ENCODE results near the gene MARCHF5. TPM values are rescaled to one million over a fixed set of nuclear protein-coding genes. Genes with fewer than 3 reads are reported as not detected.
"Not testable (repeated sequence)": the region's sequence is repeated elsewhere in the genome, so short reads cannot be mapped to it uniquely, and the experiment has no call there.

Gene MARCHF5
- total RNA-seq, 1 experiment from 2014 or later: 18.2 TPM

GRCh38 chr10:92329927-92330326 lies 39.0 kb downstream of the MARCHF5 start:
- H3K4me3 ChIP-seq; H3K36me3 ChIP-seq; H3K9me3 ChIP-seq (replicated peaks); DNase-seq; H3K27ac ChIP-seq; H3K27me3 ChIP-seq; H3K4me1 ChIP-seq: not testable (repeated sequence)

DNA sequence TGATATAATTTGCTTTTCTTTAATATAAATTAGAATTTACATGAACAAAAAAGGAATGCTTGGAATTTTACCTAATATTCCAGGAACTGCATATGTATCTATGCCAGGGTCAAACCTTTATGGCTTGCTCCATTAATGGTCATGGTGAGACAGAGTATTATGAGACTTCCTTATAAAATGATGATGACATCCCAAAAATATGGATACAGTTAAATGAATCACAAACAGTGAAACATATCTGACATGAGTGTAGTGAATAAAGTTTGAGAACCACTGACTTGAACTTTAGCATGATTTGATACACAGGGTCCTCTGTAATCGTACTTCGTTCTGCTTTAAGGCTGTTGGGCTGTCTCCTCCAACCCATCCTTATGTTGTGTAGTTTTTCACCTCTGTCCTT lies 51.8 kb downstream of the MARCHF5 start:
- Histone ChIP-seq H3K36me3 (peaks cover 9% of the 10 kb centered on the region; the same call in 1 of the 2 replicates), H3K4me3 (no peak overlapping the region), H3K9me3 (replicated peaks) (no peaks in the 10 kb centered on the region), H3K27ac (no peak overlapping the region), H3K27me3 (no peaks in the 10 kb centered on the region), H3K4me1 (no peaks in the 10 kb centered on the region)
- no peak for DNase-seq

GRCh38 chr10:92345575-92345974 lies 54.6 kb downstream of the MARCHF5 start:
- not testable (repeated sequence) for H3K9me3 ChIP-seq (replicated peaks); H3K4me3 ChIP-seq; H3K27ac ChIP-seq; H3K4me1 ChIP-seq; DNase-seq; H3K27me3 ChIP-seq
- H3K36me3 ChIP-seq: peaks cover 12% of the 10 kb centered on the region; the same call in 1 of the 2 replicates

GRCh38 chr10:92347035-92347676 lies 56.2 kb downstream of the MARCHF5 start:
- H3K36me3 ChIP-seq; H3K27me3 ChIP-seq; H3K4me1 ChIP-seq; DNase-seq; H3K4me3 ChIP-seq; H3K9me3 ChIP-seq (replicated peaks); H3K27ac ChIP-seq: not testable (repeated sequence)

DNA sequence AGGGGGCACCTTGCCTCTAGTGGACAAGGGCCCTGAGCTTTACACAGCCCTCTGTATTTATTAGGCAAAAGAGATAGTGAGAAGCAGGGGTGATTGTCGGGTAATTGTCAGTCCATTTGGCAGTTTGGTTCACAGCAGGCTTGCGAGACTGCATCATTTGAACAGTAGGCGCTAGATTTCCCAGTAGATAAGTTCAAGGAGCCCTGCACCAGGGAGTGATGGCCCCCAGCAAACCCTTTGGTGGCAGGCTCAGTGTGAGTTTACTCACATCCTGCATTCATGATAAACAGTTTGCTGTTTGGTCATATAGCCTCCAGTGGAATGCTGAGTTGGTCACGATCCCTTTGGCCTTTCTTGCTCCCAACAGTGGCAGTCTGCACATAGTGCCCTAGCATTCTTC lies 59.4 kb downstream of the MARCHF5 start:
- peaks cover 2% of the 10 kb centered on the region; the same call in 1 of the 2 replicates for H3K36me3 ChIP-seq
- no peaks in the 10 kb centered on the region for H3K27me3 ChIP-seq
- no peaks in the 10 kb centered on the region for H3K4me1 ChIP-seq
- DNase-seq: no peak
- no peak overlapping the region for H3K27ac ChIP-seq
- no peaks in the 10 kb centered on the region for H3K9me3 ChIP-seq (replicated peaks)
- no peak overlapping the region for H3K4me3 ChIP-seq

- Histone ChIP-seq H3K4me1 (no peaks in the 10 kb centered on the region), H3K4me3 (no peak overlapping the region), H3K36me3 (no peaks in the 10 kb centered on the region; the same call in 1 of the 2 replicates), H3K27me3 (no peaks in the 10 kb centered on the region), H3K27ac (no peak overlapping the region), H3K9me3 (replicated peaks) (no peaks in the 10 kb centered on the region)
- DNase-seq: no peak
These were observed 63.6 kb downstream of the MARCHF5 start for GRCh38 chr10:92354587-92354986.

DNA sequence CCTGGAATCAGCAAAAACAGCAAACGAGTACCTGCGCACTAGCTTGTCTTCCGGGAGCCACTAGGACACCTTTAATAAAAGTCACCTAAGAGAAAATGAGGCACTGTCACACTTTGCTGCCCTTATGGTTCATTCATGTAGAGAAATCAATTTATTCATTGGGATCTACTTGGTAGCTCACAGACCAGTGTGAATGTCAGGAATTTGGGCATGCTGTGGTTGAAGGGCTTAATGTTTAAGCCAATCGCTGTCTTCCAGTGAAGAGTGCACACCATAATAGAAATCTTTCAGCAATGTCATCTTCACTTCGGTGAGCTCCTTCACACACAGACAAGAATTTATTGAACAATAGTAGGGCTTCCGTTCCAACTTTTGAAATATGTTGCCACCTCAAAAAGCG lies 65.1 kb downstream of the MARCHF5 start:
- Histone ChIP-seq H3K36me3 (no peaks in the 10 kb centered on the region), H3K4me3 (no peak overlapping the region), H3K27ac (no peak overlapping the region), H3K27me3 (no peaks in the 10 kb centered on the region), H3K4me1 (no peaks in the 10 kb centered on the region), H3K9me3 (replicated peaks) (no peaks in the 10 kb centered on the region)
- DNase-seq: no peak

DNA sequence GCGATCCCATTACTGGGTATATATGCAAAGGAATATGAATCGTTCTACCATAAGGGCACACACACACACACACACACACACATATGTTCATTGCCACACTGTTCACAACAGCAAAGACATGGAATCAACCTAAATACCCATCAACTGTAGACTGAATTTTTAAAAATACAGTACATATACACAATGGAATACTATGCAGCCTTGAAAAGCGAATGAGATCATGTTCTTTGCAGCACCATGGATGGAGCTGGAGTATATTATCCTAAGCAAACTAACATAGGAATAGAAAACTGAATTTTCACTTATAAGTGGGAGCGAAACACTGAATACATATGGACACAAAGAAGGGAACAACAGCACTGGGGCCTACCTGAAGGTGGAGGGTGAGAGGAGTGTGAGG lies 72.5 kb downstream of the MARCHF5 start:
- no peaks in the 10 kb centered on the region for H3K4me1 ChIP-seq
- no peak overlapping the region for H3K4me3 ChIP-seq
- no peaks in the 10 kb centered on the region for H3K36me3 ChIP-seq
- H3K27me3 ChIP-seq: no peaks in the 10 kb centered on the region
- DNase-seq: no peak
- H3K9me3 ChIP-seq (replicated peaks): no peaks in the 10 kb centered on the region
- H3K27ac ChIP-seq: no peak overlapping the region

GRCh38 chr10:92366412-92367021 lies 75.5 kb downstream of the MARCHF5 start:
- H3K36me3 ChIP-seq: no peaks in the 10 kb centered on the region
- no peaks in the 10 kb centered on the region for H3K4me1 ChIP-seq
- H3K4me3 ChIP-seq: no peak overlapping the region
- no peak for DNase-seq
- H3K27me3 ChIP-seq: no peaks in the 10 kb centered on the region
- no peaks in the 10 kb centered on the region for H3K9me3 ChIP-seq (replicated peaks)
- no peak overlapping the region for H3K27ac ChIP-seq

GRCh38 chr10:92377962-92378361 lies 87.0 kb downstream of the MARCHF5 start:
- H3K27me3 ChIP-seq: no peaks in the 10 kb centered on the region
- DNase-seq: no peak
- no peak overlapping the region for H3K27ac ChIP-seq
- H3K4me3 ChIP-seq: no peak overlapping the region
- no peaks in the 10 kb centered on the region for H3K9me3 ChIP-seq (replicated peaks)
- H3K4me1 ChIP-seq: no peaks in the 10 kb centered on the region
- H3K36me3 ChIP-seq: no peaks in the 10 kb centered on the region

GRCh38 chr10:92381543-92381954 lies 90.6 kb downstream of the MARCHF5 start:
- Histone ChIP-seq H3K4me3 (no peak overlapping the region), H3K27ac (no peak overlapping the region), H3K9me3 (replicated peaks) (no peaks in the 10 kb centered on the region), H3K27me3 (no peaks in the 10 kb centered on the region), H3K36me3 (no peaks in the 10 kb centered on the region), H3K4me1 (no peaks in the 10 kb centered on the region)
- DNase-seq: no peak

DNA sequence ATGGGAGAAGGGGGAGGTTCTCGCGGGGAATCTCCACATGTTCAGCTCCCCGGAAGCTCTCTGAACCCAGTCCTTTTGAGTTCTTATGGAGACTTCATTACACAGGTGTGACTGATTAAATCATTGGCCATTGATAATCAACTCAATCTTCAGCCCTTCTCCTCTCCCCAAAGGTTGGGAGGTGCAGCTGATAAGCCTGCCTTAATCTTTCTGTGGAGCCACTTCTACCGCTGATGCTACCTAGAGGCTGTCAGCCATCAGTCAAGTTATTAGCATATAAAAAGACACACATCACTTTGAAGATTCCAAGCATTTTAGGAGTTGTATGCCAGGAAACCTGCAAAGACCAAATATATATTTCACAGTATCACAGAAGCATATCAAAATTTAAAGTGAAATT lies 91.7 kb downstream of the MARCHF5 start:
- Histone ChIP-seq H3K4me1 (no peaks in the 10 kb centered on the region), H3K9me3 (replicated peaks) (no peaks in the 10 kb centered on the region), H3K27me3 (no peaks in the 10 kb centered on the region), H3K4me3 (no peak overlapping the region), H3K36me3 (no peaks in the 10 kb centered on the region), H3K27ac (no peak overlapping the region)
- DNase-seq: no peak

GRCh38 chr10:92384741-92385140 lies 93.8 kb downstream of the MARCHF5 start:
- Histone ChIP-seq H3K36me3 (no peaks in the 10 kb centered on the region), H3K9me3 (replicated peaks) (no peaks in the 10 kb centered on the region), H3K27me3 (no peaks in the 10 kb centered on the region), H3K4me3 (no peak overlapping the region), H3K4me1 (no peaks in the 10 kb centered on the region), H3K27ac (no peak overlapping the region)
- DNase-seq: no peak

- DNase-seq: no peak
- no peaks in the 10 kb centered on the region for H3K36me3 ChIP-seq
- no peak overlapping the region for H3K27ac ChIP-seq
- H3K27me3 ChIP-seq: no peaks in the 10 kb centered on the region
- H3K9me3 ChIP-seq (replicated peaks): no peaks in the 10 kb centered on the region
- H3K4me3 ChIP-seq: no peak overlapping the region
- no peaks in the 10 kb centered on the region for H3K4me1 ChIP-seq
These were observed 94.9 kb downstream of the MARCHF5 start for GRCh38 chr10:92385831-92386230.

GRCh38 chr10:92387289-92387940 lies 96.4 kb downstream of the MARCHF5 start:
- Histone ChIP-seq H3K4me1 (no peaks in the 10 kb centered on the region), H3K27me3 (no peaks in the 10 kb centered on the region), H3K9me3 (replicated peaks) (no peaks in the 10 kb centered on the region), H3K27ac (no peak overlapping the region), H3K36me3 (no peaks in the 10 kb centered on the region), H3K4me3 (no peak overlapping the region)
- peak; percentile 87 to 90 for DNase-seq

All from SJCRH30 (cell line).